Motor neuron (in vitro differentiated cells): Measurements from ENCODE around the gene KLHL2. TPM values are rescaled to one million over a fixed set of nuclear protein-coding genes. Genes with fewer than 3 reads are reported as not detected.
"Not testable (repeated sequence)": the region's sequence is repeated elsewhere in the genome, so short reads cannot be mapped to it uniquely, and the experiment has no call there.

Experiments
- ATAC-seq, 8 experiments: fragments of 200-7000 bp; cut with Tn5 transposase; replicated peaks in 6 of 8; 2 replicates each; pipeline ENCODE4 v1.8.0; 2021; ENCODE audit warnings: mild to moderate bottlenecking in 8 of 8, moderate library complexity in 8 of 8
- H3K27ac ChIP-seq, 2 donors: fragments of 250-450 bp; sonication (Bioruptor Pico); 2 replicates each; pipeline ENCODE4 v1.9.0; 2021; ENCODE audit warnings: antibody characterized with exemption in 2 of 2, mild to moderate bottlenecking in 2 of 2, moderate library complexity in 1 of 2
- H3K4me1 ChIP-seq, 2 donors: fragments of 250-450 bp; sonication (Bioruptor Pico); replicated peaks in 1 of 2; 2 replicates each; pipeline ENCODE4 v1.6.1; 2021; ENCODE audit warnings: antibody characterized with exemption in 2 of 2, mild to moderate bottlenecking in 2 of 2, moderate library complexity in 1 of 2
- H3K4me3 ChIP-seq, 5 donors: fragments of 250-450 bp; sonication (Bioruptor Pico); 2 replicates each; pipeline ENCODE4 v1.9.0; 2021; ENCODE audit warnings: antibody characterized with exemption in 5 of 5, mild to moderate bottlenecking in 5 of 5, moderate library complexity in 4 of 5
- WGBS, 10 experiments: fragments of 450-650 bp; shearing (Covaris generic); methylation state at CpG; one replicate each; pipeline ENCODE4 v1.0.0; 2022; 5-methylcytosine and 5-hydroxymethylcytosine counted together
- in situ Hi-C, 9 experiments: fragments of 400-800 bp; cut with MboI; loops; one replicate each; pipeline ENCODE4 v1.15.0; 2021; ENCODE audit warnings: low sequenced_read_pairs in 9 of 9, low pct_unique_long_range_greater_than_20kb in 2 of 9; ENCODE audit not compliant: unreplicated experiment in 9 of 9
- total RNA-seq, 8 experiments: library from RNA; unstranded; fragments of 300-600 nt; gene quantifications; 2 replicates each; pipeline versions ENCODE4 v1.2.3 to v1.2.4, GENCODE V29; 2022

KLHL2 gene
- total RNA-seq, 8 experiments from 2014 or later = 13.2 to 23.0 (median 17.2) TPM

DNA sequence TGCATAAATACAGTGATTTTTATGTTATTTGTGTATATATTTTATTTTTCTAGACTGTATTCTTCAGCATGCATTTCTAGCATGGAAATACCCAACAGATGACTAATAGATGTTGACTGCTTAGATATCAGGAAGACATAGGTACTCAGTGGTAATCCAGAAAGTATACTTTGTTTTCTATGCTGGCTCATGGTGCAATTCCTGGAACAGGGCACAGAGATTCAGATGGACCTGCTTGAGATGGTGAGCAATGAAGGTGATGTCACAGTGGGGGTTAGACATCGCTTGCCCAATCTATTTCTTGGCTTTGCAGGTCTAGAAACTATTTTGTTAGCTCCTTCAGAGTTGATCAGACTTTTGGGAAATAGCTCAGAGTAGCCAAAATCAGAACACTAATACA lies 41.5 kb downstream of the KLHL2 start:
- not testable (repeated sequence) for ATAC-seq

DNA sequence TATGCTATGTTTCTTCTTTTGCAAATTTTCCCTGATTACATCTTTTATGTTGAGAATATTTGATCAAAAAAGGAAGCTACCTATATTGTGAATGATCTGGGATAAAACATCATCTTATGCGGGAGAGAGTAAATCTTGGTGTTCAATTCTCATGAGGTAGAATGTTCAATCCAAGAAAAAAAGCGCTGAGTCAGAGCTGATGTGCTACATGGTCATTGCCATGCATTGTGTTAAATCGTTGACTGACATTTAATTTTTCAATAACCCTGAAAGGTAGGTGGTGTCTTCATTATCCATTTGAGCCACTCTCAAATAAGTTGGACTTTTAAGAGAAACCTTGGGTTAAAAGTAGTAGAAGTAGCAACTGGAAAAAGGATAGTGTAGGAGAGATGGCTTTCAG lies 47.4 kb downstream of the KLHL2 start:
- in situ Hi-C loops, ATAC-seq, H3K4me3 ChIP-seq, H3K27ac ChIP-seq, H3K4me1 ChIP-seq: not testable (repeated sequence)
- WGBS, 10 experiments = 86 to 100% (median 90%) methylated on average over 1 to 3 of the region's 3 CpGs; no CpG with 5 or more reads in 1 of the 10 experiments

More for the DNA sequence above, 41.5 kb downstream of the KLHL2 start:
- H3K4me3 ChIP-seq, in situ Hi-C loops, H3K4me1 ChIP-seq, H3K27ac ChIP-seq: not testable (repeated sequence)
- 75 to 100% (median 100%) methylated on average over 1 of the region's 1 CpG; no CpG with 5 or more reads in 6 of the 10 experiments for WGBS, 10 experiments

DNA sequence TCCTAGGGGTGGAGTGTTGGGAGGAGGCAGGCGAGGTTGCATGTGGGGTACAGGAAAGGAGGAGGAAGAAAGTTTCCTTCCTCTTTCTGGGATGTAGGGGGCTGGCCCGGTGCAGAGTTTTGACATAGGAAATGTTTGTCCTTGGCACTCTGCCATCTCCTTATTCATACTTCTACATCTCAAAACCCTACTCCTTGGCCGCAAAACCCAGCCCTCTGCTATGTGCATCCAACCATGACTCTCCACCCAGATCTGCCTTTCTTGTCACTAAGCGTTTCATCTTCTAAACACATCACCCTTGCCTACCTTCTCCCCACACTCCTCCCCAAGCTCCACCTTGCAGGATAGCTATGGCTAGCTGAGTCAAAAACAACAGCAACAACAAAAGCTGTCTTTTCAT lies 48.1 kb downstream of the KLHL2 start:
- peak in 4 of 8 experiments; percentile 29 to 97 (median 85) for ATAC-seq
- H3K4me3 ChIP-seq, H3K4me1 ChIP-seq, H3K27ac ChIP-seq, in situ Hi-C loops: not testable (repeated sequence)
- WGBS, 10 experiments = 0 to 100% (median 0%) methylated on average over 1 to 2 of the region's 4 CpGs; no CpG with 5 or more reads in 5 of the 10 experiments

GRCh38 chr4:165256074-165256659 lies 48.8 kb downstream of the KLHL2 start:
- peak in 6 of 8 experiments; percentile 34 to 93 (median 50) for ATAC-seq
- H3K4me1 ChIP-seq, H3K4me3 ChIP-seq, in situ Hi-C loops, H3K27ac ChIP-seq: not testable (repeated sequence)
- WGBS, 10 experiments = 0 to 71% (median 37%) methylated on average over 1 to 4 of the region's 7 CpGs; no CpG with 5 or more reads in 2 of the 10 experiments

- ATAC-seq, in situ Hi-C loops, H3K4me1 ChIP-seq, H3K27ac ChIP-seq, H3K4me3 ChIP-seq: not testable (repeated sequence)
- WGBS, 10 experiments = 43 to 100% (median 83%) methylated on average over 1 to 3 of the region's 4 CpGs; no CpG with 5 or more reads in 4 of the 10 experiments
Measured at GRCh38 chr4:165259776-165260175, 52.4 kb downstream of the KLHL2 start.

- H3K4me1 ChIP-seq, in situ Hi-C loops, ATAC-seq, H3K27ac ChIP-seq, H3K4me3 ChIP-seq: not testable (repeated sequence)
- 80 to 96% (median 85%) methylated on average over 1 to 3 of the region's 3 CpGs; no CpG with 5 or more reads in 6 of the 10 experiments for WGBS, 10 experiments
Measured at GRCh38 chr4:165262306-165262705, 54.9 kb downstream of the KLHL2 start.

DNA sequence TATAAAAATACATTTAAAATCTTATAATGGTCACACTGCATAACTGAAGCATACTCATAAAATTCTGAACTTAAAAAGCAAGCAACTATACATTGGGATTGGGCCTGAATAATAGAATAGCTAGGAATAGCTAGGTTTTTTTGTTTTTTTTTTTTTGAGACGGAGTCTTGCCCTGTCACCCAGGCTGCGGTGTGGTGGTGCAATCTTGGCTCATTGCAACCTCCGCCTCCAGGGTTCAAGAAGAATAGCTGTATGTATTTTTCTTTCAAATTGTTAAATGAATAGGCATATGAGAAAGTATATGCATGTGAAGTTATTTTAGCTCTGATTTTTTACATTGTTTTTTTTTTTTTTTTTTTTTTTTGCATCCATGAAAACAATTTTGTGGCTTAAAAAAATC lies 56.1 kb downstream of the KLHL2 start:
- in situ Hi-C loops, ATAC-seq, H3K4me1 ChIP-seq, H3K4me3 ChIP-seq, H3K27ac ChIP-seq: not testable (repeated sequence)
- 86 to 100% (median 100%) methylated on average over 1 to 3 of the region's 3 CpGs; no CpG with 5 or more reads in 2 of the 10 experiments for WGBS, 10 experiments

DNA sequence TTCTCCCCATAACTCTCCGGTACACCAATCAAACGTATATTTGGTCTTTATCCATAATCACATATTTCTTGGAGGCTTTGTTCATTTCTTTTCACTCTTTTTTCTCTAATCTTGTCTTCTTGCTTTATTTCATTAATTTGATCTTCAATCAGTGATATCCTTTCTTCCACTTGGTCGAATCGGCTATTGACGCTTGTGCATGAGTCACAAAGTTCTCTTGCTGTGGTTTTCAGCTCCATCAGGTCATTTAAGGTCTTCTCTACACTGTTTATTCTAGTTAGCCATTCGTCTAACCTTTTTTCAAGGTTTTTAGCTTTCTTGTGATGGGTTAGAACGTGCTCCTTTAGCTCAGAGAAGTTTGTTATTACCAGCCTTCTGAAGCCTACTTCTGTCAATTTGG lies 62.6 kb downstream of the KLHL2 start:
- in situ Hi-C loops, H3K27ac ChIP-seq, ATAC-seq, H3K4me3 ChIP-seq, H3K4me1 ChIP-seq: not testable (repeated sequence)
- 0 to 100% (median 91%) methylated on average over 1 to 7 of the region's 7 CpGs for WGBS, 10 experiments

- H3K4me3 ChIP-seq, H3K4me1 ChIP-seq, H3K27ac ChIP-seq, ATAC-seq, in situ Hi-C loops: not testable (repeated sequence)
- WGBS, 10 experiments = 83 to 100% (median 100%) methylated on average over 1 to 2 of the region's 2 CpGs; no CpG with 5 or more reads in 7 of the 10 experiments
Measured at GRCh38 chr4:165273443-165273842, 66.1 kb downstream of the KLHL2 start.

- H3K27ac ChIP-seq, H3K4me1 ChIP-seq, ATAC-seq, in situ Hi-C loops, H3K4me3 ChIP-seq: not testable (repeated sequence)
- WGBS, 10 experiments = 80 to 100% methylated on average over 1 of the region's 3 CpGs; no CpG with 5 or more reads in 8 of the 10 experiments
Measured at GRCh38 chr4:165275357-165275756, 68.0 kb downstream of the KLHL2 start.

GRCh38 chr4:165279531-165279930 lies 72.2 kb downstream of the KLHL2 start:
- H3K4me1 ChIP-seq, ATAC-seq, H3K4me3 ChIP-seq, in situ Hi-C loops, H3K27ac ChIP-seq: not testable (repeated sequence)
- 100% methylated on average over 3 of the region's 20 CpGs; no CpG with 5 or more reads in 9 of the 10 experiments for WGBS, 10 experiments

- WGBS, 10 experiments = 80 to 100% (median 100%) methylated on average over 1 to 2 of the region's 3 CpGs; no CpG with 5 or more reads in 2 of the 10 experiments
Measured at GRCh38 chr4:165284697-165285096, 77.3 kb downstream of the KLHL2 start.

GRCh38 chr4:165286619-165287340 lies 79.4 kb downstream of the KLHL2 start:
- WGBS, 10 experiments = 79 to 100% (median 95%) methylated on average over 1 to 4 of the region's 4 CpGs; no CpG with 5 or more reads in 1 of the 10 experiments
- H3K4me1 ChIP-seq, H3K4me3 ChIP-seq, H3K27ac ChIP-seq, in situ Hi-C loops, ATAC-seq: not testable (repeated sequence)

More at GRCh38 chr4:165284697-165285096, 77.3 kb downstream of the KLHL2 start:
- ATAC-seq, H3K4me1 ChIP-seq, in situ Hi-C loops, H3K4me3 ChIP-seq, H3K27ac ChIP-seq: not testable (repeated sequence)
